Measurements from ENCODE around the gene AKAP14.
"Not testable (repeated sequence)": the region's sequence is repeated elsewhere in the genome, so short reads cannot be mapped to it uniquely, and the experiment has no call there.

Gene AKAP14

DNA sequence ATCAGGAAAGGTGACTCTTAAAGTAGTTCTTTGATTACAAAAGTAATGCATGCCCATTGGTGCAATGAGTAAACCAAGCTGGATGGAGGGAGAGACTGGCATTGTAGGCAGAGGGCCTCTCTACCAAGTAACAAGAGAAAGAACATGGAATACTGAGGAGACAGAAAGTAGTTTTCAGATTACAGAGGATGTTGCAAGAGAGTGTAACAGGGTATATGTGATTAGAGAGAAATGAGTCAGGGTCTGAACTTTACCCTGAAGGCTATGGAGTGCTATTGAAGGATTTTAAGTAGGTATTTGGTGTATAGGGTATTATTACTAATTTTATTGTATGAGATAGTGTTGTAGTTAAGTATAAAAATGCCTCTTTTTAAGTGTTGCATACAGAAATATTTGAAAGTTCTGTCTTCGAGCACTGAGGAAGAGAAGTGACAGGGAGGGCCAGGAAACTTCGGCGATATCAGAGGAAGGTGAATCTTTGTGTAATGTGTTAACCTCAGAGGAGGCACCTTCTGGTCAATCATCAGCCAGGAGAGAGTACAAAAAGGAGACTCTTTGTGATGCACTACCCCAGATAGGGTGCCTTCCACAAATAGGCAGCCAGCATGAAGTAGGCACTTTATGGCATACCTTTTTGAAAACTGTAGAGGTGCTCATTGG is 39.7 kb downstream of the AKAP14 start:
- H3K4me3 ChIP-seq (ENCODE audit: low read depth, low read length) = no peak overlapping the region
- no peak overlapping the region for H3K27ac ChIP-seq (ENCODE audit: low read depth, low read length)
- H3K27me3 ChIP-seq (ENCODE audit: insufficient read depth, low read length) = no peaks in the 10 kb centered on the region
- H2AFZ ChIP-seq (ENCODE audit: low read length, unreplicated experiment) = no peak overlapping the region
- H3K79me2 ChIP-seq (ENCODE audit: control insufficient read depth, insufficient read depth, low read length, unreplicated experiment) = no peaks in the 10 kb centered on the region
- peaks cover 2% of the 10 kb centered on the region; the same call in 1 of the 2 replicates for H3K36me3 ChIP-seq (ENCODE audit: insufficient read depth, low read length)
- H3K4me1 ChIP-seq (ENCODE audit: control insufficient read depth, insufficient read depth, low read length, unreplicated experiment) = no peaks in the 10 kb centered on the region

DNA sequence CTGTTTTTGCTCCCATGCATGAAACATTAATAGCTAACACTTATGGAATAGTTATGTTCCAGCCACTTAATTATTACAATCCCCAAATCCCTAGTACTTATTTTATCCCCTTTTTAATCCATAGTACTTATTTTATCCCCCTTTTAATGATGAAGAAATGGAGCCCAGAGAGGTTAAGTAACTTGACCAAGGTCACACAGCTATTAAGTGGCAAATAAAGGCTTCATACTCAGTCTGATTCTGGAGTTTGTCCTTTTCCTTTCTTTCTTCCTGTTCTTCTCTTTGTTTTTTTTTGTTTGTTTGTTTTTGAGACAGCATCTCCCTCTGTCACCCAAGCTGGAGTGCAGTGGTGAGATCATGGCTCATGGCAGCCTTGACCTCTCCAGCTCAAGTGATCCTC is 45.6 kb downstream of the AKAP14 start:
- H3K4me1 ChIP-seq (ENCODE audit: control insufficient read depth, insufficient read depth, low read length, unreplicated experiment) = peaks cover 6% of the 10 kb centered on the region
- peak overlapping the region; percentile 94; the same call in 1 of the 2 replicates for H3K4me3 ChIP-seq (ENCODE audit: low read depth, low read length)
- no peaks in the 10 kb centered on the region for H3K36me3 ChIP-seq (ENCODE audit: insufficient read depth, low read length)
- H2AFZ ChIP-seq (ENCODE audit: low read length, unreplicated experiment) = no peak overlapping the region
- H3K79me2 ChIP-seq (ENCODE audit: control insufficient read depth, insufficient read depth, low read length, unreplicated experiment) = peaks cover 16% of the 10 kb centered on the region
- H3K27ac ChIP-seq (ENCODE audit: low read depth, low read length) = no peak overlapping the region
- no peaks in the 10 kb centered on the region for H3K27me3 ChIP-seq (ENCODE audit: insufficient read depth, low read length)

DNA sequence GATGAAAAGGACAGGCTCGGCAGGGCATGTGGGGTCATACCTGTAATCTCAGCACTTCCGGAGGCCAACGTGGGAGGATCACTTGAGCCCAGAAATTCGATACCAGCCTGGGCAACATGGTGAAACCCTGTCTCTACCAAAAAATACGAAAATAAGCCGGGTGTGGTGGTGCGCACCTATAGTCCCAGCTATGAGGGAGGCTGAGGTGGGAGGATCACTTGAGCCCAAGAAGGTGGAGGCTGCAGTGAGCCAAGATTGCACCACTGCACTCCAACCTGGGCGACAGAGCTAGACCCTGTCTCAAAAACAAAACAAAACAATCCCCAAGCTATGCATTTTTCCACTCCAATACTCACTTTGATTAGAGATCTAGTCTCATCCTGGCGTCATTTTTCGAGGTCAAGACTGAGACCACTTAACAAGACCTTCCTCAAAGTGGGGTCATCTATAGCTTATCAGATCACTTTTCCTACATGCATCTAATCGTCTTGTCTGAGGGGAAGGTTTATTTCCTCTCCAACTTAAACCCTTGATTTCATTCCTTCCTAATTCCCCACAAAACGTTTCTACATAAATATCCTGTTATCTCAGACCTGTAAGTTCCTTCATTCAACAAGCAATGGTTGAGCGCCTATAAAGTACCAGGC is 46.6 kb downstream of the AKAP14 start:
- H3K4me3 ChIP-seq (ENCODE audit: low read depth, low read length) = peak overlapping the region; percentile 94
- peaks cover 16% of the 10 kb centered on the region for H3K79me2 ChIP-seq (ENCODE audit: control insufficient read depth, insufficient read depth, low read length, unreplicated experiment)
- H3K4me1 ChIP-seq (ENCODE audit: control insufficient read depth, insufficient read depth, low read length, unreplicated experiment) = peaks cover 6% of the 10 kb centered on the region
- H3K27me3 ChIP-seq (ENCODE audit: insufficient read depth, low read length) = no peaks in the 10 kb centered on the region
- H2AFZ ChIP-seq (ENCODE audit: low read length, unreplicated experiment) = peak overlapping the region; percentile 81
- H3K36me3 ChIP-seq (ENCODE audit: insufficient read depth, low read length) = no peaks in the 10 kb centered on the region
- H3K27ac ChIP-seq (ENCODE audit: low read depth, low read length) = peak overlapping the region; percentile 92

DNA sequence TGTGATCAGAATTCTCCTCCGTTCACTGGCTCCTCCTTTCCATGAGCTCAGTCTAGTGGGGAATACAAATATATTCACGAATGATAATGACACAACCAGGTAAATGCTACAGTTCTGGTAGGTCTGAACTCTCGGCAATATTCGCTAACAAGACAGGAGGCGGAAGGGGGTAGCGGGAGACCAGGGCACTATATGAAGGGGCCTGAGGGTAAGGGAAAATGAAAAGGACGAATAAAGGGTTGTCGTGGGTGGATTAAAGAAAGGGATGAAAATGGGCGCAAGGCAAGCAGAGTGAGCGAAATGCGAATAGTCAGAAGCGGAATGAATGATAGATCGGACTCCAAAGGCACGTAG is 47.1 kb downstream of the AKAP14 start:
- Histone ChIP-seq H3K79me2 (ENCODE audit: control insufficient read depth, insufficient read depth, low read length, unreplicated experiment) (peaks cover 16% of the 10 kb centered on the region), H2AFZ (ENCODE audit: low read length, unreplicated experiment) (peak overlapping the region; percentile 81), H3K4me3 (ENCODE audit: low read depth, low read length) (peak overlapping the region; percentile 94), H3K27me3 (ENCODE audit: insufficient read depth, low read length) (no peaks in the 10 kb centered on the region), H3K27ac (ENCODE audit: low read depth, low read length) (peak overlapping the region; percentile 92), H3K36me3 (ENCODE audit: insufficient read depth, low read length) (no peaks in the 10 kb centered on the region), H3K4me1 (ENCODE audit: control insufficient read depth, insufficient read depth, low read length, unreplicated experiment) (peaks cover 6% of the 10 kb centered on the region)

DNA sequence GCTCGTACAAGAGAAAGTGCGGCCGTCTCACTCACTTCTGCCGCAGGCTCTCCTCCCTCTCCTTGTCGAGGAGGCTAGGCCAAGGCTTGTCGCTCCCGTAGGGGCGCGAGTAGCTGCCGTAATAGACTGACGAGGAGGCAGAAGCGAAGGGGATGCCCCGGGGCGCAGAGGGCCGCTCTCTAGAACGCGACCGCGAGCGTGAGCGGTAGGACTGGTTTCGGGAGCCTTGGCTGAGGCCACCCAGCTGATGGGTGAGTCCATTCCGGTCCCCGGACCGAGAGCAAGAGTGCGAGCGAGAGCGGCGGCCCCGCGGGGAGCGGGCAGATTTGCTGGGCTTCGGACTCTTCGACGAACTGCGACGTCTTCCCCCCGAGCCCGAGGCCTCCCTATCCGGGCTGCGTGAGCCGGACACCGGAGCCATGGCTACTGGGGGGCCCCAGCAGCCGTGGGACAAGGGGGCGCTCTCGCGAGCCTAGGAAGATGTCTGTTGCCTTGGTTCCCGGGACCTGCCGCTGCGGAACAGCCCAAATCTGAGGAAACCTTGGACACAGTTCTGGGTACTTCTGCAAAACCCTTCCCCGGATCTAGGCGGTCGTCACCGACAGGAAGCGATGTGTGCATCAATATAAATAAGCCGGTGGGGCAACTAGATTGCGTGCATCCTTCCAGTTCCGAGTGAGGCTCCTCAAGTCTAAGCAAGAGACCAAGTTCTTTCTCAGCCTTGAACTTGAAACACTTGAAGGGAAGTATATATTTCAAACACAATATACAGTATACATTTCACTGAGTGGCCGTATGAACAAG is 47.7 kb downstream of the AKAP14 start, which contains the start of gene NKAP:
Gene NKAP (minus strand): TSS at position 567 of the 804 bp plus-strand sequence. CDS start 146 bp downstream, at position 421.
- H3K79me2 ChIP-seq (ENCODE audit: control insufficient read depth, insufficient read depth, low read length, unreplicated experiment) = peaks cover 16% of the 10 kb centered on the region
- H3K36me3 ChIP-seq (ENCODE audit: insufficient read depth, low read length) = no peaks in the 10 kb centered on the region
- H3K4me3 ChIP-seq (ENCODE audit: low read depth, low read length) = peak within 1 kb of the TSS; percentile 94
- H3K27me3 ChIP-seq (ENCODE audit: insufficient read depth, low read length) = peaks cover under 1% of the 10 kb centered on the region; the same call in 1 of the 2 replicates
- peak within 1 kb of the TSS; percentile 87 for H2AFZ ChIP-seq (ENCODE audit: low read length, unreplicated experiment)
- peak within 1 kb of the TSS; percentile 92 for H3K27ac ChIP-seq (ENCODE audit: low read depth, low read length)
- peaks cover 6% of the 10 kb centered on the region for H3K4me1 ChIP-seq (ENCODE audit: control insufficient read depth, insufficient read depth, low read length, unreplicated experiment)

DNA sequence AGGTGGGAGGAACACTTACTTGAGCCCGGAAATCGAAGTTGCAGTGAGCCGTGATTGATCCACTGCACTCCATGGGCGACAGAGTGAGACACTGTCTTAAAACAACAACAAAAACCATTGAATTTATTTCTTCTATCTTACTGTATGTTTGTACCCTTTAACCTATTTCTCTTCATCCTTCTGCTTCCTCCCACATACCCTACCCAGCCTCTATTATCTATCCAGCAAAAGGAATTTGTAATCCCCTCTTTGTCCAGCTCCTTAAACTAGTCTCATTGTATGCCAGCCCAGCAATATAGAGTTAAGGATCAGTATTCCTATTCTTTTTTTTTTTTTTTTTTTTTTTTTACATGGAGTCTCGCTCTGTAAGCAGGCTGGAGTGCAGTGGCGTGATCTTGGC is 49.8 kb downstream of the AKAP14 start:
- no peak overlapping the region for H3K27ac ChIP-seq (ENCODE audit: low read depth, low read length)
- H3K27me3 ChIP-seq (ENCODE audit: insufficient read depth, low read length) = peaks cover 4% of the 10 kb centered on the region; the same call in 1 of the 2 replicates
- peaks cover 16% of the 10 kb centered on the region for H3K79me2 ChIP-seq (ENCODE audit: control insufficient read depth, insufficient read depth, low read length, unreplicated experiment)
- H2AFZ ChIP-seq (ENCODE audit: low read length, unreplicated experiment) = no peak overlapping the region
- peaks cover 6% of the 10 kb centered on the region for H3K4me1 ChIP-seq (ENCODE audit: control insufficient read depth, insufficient read depth, low read length, unreplicated experiment)
- no peak overlapping the region for H3K4me3 ChIP-seq (ENCODE audit: low read depth, low read length)
- no peaks in the 10 kb centered on the region for H3K36me3 ChIP-seq (ENCODE audit: insufficient read depth, low read length)

DNA sequence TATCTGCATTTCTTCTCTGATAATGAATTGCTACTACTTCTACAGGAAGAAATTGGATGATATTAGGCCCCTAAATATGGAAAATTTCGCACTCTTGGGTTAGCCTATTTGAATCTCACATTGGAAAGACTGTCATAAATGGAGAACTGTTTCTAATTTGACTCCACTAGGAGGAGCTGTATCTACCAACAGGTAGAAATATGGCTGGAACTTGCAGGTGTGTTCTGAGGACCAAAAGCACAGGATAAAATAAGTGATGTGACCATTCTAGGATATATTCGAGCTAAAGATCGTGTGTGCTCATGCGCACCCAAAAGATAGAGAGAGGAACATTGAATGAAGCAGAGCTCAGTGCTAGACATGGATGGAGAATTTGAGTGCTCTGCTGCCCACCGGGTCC is 52.7 kb downstream of the AKAP14 start:
- Histone ChIP-seq H3K27ac (ENCODE audit: low read depth, low read length) (no peak overlapping the region), H3K79me2 (ENCODE audit: control insufficient read depth, insufficient read depth, low read length, unreplicated experiment) (no peaks in the 10 kb centered on the region), H3K27me3 (ENCODE audit: insufficient read depth, low read length) (peaks cover 4% of the 10 kb centered on the region; the same call in 1 of the 2 replicates), H3K4me1 (ENCODE audit: control insufficient read depth, insufficient read depth, low read length, unreplicated experiment) (no peaks in the 10 kb centered on the region), H3K36me3 (ENCODE audit: insufficient read depth, low read length) (no peaks in the 10 kb centered on the region), H3K4me3 (ENCODE audit: low read depth, low read length) (no peak overlapping the region), H2AFZ (ENCODE audit: low read length, unreplicated experiment) (no peak overlapping the region)

DNA sequence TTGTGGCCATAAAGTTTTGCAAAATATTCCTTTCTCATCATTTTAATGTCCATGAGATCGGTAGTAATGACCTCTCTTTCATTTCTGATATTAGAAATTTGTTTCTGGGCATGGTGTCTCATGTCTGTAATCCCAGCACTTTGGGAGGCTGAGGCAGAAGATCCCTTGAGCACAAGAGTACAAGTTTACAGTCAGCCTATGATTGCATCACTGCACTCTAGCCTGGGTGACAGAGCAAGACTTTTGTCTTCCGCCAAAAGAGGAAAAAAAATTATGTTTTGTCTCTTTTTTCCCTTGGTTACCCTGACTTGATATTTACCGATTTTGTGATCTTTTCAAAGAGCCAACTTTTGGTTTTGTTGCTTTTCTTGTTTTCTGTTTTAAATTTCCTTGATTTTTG is 58.7 kb downstream of the AKAP14 start:
- Histone ChIP-seq H3K4me3 (ENCODE audit: low read depth, low read length) (no peak overlapping the region), H3K79me2 (ENCODE audit: control insufficient read depth, insufficient read depth, low read length, unreplicated experiment) (no peaks in the 10 kb centered on the region), H3K36me3 (ENCODE audit: insufficient read depth, low read length) (no peaks in the 10 kb centered on the region), H3K4me1 (ENCODE audit: control insufficient read depth, insufficient read depth, low read length, unreplicated experiment) (no peaks in the 10 kb centered on the region), H3K27me3 (ENCODE audit: insufficient read depth, low read length) (peaks cover 16% of the 10 kb centered on the region), H2AFZ (ENCODE audit: low read length, unreplicated experiment) (no peak overlapping the region), H3K27ac (ENCODE audit: low read depth, low read length) (no peak overlapping the region)

DNA sequence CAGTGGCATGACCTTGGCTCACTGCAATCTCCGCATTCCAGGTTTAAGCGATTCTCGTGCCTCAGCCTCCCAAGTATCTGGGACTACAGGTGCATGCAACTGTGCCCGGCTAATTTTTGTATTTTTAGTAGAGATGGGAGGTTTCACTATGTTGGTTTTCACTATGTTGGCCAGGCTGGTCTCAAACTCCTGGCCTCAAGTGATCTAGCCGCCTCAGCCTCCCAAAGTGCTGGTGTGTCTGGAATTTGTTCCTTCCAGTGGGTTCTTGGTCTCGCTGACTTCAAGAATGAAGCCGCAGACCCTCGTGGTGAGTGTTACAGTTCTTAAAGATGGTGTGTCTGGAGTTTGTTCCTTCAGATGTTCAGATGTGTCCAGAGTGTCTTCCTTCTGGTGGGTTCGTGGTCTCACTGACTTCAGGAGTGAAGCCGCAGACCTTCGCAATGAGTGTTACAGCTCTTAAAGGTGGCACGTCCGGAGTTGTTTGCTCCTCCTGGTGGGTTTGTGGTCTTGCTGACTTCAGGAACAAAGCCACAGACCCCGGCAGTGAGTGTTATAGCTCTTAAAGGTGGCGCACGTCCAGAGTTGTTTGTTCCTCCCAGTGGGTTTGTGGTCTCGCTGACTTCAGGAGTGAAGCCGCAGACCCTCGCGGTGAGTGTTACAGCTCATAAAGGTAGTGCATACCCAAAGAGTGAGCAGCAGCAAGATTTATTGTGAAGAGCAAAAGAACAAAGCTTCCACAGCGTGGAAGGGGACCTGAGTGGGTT is 60.3 kb downstream of the AKAP14 start:
- not testable (repeated sequence) for H3K79me2 ChIP-seq (ENCODE audit: control insufficient read depth, insufficient read depth, low read length, unreplicated experiment); H3K4me3 ChIP-seq (ENCODE audit: low read depth, low read length); H3K27ac ChIP-seq (ENCODE audit: low read depth, low read length); H3K4me1 ChIP-seq (ENCODE audit: control insufficient read depth, insufficient read depth, low read length, unreplicated experiment); H3K36me3 ChIP-seq (ENCODE audit: insufficient read depth, low read length); H2AFZ ChIP-seq (ENCODE audit: low read length, unreplicated experiment)
- peaks cover 18% of the 10 kb centered on the region for H3K27me3 ChIP-seq (ENCODE audit: insufficient read depth, low read length)

DNA sequence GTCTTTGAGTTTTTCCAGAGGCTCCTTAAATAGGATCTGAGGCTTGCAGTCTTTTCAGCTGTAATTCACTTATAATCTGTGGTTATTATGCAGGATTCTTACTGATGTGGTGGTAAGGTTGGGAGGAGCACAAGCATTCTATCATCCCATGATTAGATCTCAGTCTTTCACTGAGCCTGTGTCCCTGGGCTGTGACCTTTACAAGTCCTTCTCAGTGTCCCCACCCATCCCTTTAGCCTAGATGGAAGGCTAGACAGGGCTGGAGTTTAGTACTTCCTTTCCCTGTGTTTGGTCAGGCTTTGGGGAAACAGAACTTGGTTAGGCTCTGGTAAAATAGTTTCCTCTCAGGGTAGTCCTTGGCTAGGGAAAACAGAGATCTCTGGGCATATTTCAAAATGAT is 64.9 kb downstream of the AKAP14 start:
- peaks cover 9% of the 10 kb centered on the region; the same call in 1 of the 2 replicates for H3K27me3 ChIP-seq (ENCODE audit: insufficient read depth, low read length)
- no peaks in the 10 kb centered on the region for H3K4me1 ChIP-seq (ENCODE audit: control insufficient read depth, insufficient read depth, low read length, unreplicated experiment)

More for the DNA sequence above, 64.9 kb downstream of the AKAP14 start:
- no peak overlapping the region for H2AFZ ChIP-seq (ENCODE audit: low read length, unreplicated experiment)
- H3K36me3 ChIP-seq (ENCODE audit: insufficient read depth, low read length) = no peaks in the 10 kb centered on the region
- H3K27ac ChIP-seq (ENCODE audit: low read depth, low read length) = no peak overlapping the region
- no peak overlapping the region for H3K4me3 ChIP-seq (ENCODE audit: low read depth, low read length)
- no peaks in the 10 kb centered on the region for H3K79me2 ChIP-seq (ENCODE audit: control insufficient read depth, insufficient read depth, low read length, unreplicated experiment)

All from ACC112 (cell line).